ENCODE data around the gene GSG1.
"Not testable (repeated sequence)": the region's sequence is repeated elsewhere in the genome, so short reads cannot be mapped to it uniquely, and the experiment has no call there.

Gene GSG1

GRCh38 chr12:13053617-13054016 lies 49.9 kb downstream of the GSG1 start:
- DNase-seq (ENCODE audit: low spot score): not testable (repeated sequence)

GRCh38 chr12:13052421-13052820 lies 51.0 kb downstream of the GSG1 start:
- DNase-seq (ENCODE audit: low spot score): no peak

DNA sequence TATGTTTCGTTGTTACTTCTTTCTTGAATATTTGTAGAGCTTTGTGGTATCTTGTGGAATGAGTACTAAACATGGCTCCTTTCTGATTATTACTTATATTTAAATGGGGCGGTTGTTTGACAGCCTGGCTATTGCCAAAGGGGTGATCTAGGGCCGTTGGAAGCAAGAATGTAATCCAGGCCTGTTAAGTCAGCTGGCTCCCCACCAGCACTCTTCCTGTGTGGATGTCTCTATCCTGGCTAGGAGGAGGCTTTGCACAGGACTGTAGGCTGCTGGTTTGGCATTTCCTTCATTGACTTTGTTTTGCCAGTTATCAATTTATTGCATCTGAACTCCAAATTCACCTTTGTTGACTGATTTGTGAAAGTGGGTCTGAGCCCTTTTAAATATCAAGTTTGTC lies 53.7 kb downstream of the GSG1 start:
- DNase-seq (ENCODE audit: low spot score): peak; percentile 14

GRCh38 chr12:13046964-13047363 lies 56.5 kb downstream of the GSG1 start:
- no peak for DNase-seq (ENCODE audit: low spot score)

DNA sequence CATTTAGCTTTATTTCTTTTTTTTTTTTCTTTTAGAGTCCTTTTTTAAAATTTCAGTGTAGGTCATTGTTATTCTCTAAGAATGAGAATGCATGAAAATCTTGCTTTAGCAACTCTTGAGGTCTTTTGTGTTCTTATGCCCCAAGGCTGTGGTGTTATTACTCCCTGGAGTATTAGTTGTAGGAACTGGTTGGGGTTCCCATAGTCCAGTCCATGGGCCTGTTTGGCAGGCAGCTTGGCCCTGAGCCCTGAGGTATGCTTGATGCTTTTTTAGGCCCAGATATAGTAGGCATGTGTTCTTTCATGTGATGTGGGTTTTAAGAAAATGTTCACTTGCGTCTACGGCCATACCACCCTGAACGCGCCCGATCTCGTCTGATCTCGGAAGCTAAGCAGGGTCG lies 57.7 kb downstream of the GSG1 start:
- no peak for DNase-seq (ENCODE audit: low spot score)

- peak; percentile 40 for DNase-seq (ENCODE audit: low spot score)
These were observed 58.6 kb downstream of the GSG1 start for GRCh38 chr12:13044906-13045299.

DNA sequence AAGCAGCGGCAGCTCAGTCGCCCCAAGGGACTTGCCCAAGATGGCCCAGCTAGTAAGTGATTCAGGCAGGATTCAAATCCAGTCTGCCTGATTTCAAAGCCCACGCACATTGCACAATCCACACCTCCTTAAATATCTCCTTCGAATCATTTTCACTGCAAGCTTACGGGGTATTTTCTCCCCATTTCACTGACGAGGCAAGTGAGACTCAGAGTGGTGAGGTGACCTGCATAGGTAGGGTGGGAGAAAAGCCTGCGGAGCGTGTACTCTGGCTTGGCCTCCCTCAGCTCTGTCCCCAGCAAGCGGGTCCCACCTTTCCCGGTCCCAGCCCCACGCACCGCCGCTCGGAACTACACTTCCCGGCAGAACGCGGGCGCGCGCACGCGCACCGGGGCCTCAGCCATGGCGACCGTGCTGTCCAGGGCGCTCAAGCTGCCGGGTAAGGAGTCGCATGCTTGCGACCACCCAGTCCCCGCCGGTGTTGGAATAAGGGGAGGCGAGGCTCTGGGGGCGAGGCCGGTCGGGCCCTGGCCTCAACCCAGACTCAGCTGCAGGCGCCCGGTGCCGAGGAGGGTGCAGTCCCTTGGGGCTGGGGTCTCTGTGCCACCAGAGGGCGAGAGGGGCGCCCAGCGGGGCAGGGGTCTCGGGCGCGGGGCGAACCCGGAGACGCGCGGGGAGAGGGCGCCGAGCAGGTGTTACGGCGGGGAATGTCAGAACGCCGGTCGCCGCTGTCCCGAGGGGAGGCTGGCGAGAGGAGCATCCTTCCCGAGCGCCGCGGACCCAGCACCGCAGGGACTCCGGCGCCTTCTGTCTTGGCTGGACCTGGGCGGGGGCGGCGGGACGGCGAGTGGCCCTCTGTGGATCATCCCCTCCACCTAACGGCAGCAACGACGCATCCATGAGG lies 59.2 kb downstream of the GSG1 start, which contains the start of gene FAM234B:
FAM234B (plus strand) TSS at position 380 of the 904 bp plus-strand sequence; CDS start at position 403, 23 bp downstream.
- peak; percentile 86 for DNase-seq (ENCODE audit: low spot score)

DNA sequence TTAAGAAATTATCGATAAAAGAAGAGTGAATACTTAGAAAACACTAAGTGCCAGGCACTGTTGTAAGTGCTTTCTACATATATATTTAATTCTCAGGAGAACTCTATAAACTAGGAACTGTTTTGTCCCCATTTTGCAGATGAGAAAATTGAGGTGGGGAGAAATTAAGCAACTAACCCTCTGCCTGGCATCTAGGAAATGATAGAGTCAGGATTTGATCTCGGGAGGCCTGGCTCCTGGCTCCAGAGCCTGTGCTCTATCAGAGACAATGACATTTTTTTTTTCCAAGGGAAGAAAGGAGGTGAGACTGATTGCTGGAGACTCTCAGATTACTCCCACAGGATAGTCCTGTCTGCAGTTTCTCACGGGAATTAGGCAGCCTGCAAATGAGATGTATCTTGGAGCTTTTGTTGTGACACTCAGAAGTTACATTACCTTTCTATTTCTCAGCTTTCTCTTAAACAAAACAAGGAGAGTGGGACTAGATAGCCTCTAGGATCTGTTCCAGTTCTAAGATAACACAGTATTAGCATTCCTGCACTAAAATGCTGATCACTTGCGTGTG lies 60.7 kb downstream of the GSG1 start:
- DNase-seq (ENCODE audit: low spot score): no peak

DNA sequence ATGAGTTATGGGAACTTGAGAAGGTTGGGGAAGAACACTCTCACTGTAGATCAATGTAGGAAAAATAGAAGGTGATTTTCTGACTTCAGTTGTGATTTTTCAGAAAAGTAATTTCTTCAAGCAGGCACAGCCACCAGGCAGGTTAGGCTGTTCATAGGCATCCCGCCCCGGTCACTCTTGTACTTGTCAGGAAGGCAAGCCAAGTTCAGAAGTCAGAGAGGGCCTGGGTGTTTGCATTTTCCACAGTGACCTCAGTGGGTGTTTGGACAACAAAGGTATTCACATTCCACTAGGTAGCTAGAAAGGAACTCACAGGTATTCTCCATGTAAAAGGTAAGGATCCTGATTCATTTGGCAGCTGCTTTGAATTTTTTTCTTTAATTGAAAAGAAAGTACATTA lies 62.2 kb downstream of the GSG1 start:
- DNase-seq (ENCODE audit: low spot score): no peak

DNA sequence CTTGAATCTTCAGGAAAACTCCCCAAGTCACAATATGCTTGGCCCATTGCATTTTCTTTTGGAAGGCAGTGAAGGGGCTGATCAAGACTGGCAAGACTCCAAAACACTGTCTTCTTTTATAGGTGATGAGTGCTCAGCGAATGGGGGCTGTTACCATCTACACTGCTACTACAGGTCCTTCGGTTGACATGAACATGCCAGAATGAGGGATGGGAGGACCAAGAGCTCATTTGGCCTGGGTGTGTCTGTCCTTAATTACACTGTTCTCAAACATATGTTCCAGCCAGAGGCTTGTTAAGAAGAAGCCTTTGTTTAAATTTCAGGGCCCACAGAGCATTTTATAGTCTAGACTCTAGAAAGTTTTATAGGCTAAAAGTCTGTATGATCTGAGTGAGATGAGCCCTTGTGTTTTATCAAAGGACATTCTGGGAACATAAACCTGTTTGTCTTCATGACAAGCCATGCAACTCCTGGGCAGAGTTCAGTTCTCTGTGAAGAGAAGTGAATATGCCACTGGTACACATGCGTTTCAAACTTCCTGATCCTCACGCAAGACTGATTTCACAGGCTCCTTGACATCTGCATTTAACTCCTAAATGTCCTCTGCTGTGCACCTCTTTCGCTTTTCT lies 64.0 kb downstream of the GSG1 start:
- DNase-seq (ENCODE audit: low spot score): no peak

- DNase-seq (ENCODE audit: low spot score): peak; percentile 64
These were observed 64.8 kb downstream of the GSG1 start for GRCh38 chr12:13038491-13039161.

DNA sequence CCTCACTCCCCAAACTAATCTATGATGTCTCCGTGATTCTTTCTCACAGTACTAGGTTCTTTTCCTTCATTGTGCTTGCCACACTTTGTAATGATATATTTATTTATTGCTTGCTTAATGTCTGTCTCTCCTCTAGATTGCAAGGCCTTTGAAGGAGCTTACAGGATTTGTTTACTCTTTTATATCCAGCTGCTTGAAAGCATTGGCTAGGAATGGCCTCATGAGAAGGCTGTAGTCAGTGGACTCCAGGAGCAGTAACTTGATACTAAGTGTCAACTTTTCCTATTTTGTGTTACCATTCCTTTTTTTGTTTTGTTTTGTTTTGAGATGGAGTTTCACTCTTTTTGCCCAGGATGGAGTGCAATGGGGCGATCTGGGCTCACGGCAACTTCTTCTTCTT lies 66.6 kb downstream of the GSG1 start:
- no peak for DNase-seq (ENCODE audit: low spot score)

DNA sequence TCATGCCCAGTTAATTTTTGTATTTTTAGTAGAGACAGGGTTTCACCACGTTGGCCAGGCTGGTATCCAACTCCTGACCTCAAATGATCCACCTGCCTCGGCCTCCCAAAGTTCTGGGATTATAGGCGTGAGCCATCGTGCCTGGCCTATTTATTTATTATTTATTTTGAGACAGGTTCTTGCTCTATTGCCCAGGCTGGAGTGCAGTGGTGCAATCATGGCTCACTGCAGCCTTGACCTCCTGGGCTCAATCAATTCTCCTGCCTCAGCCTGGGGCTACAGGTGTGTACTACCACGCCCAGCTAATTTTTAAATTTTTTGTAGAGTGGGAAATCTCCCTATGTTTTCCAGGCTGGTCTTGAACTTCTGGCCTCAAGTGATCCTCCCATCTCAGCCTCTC lies 68.1 kb downstream of the GSG1 start:
- DNase-seq (ENCODE audit: low spot score): not testable (repeated sequence)
